ENCODE data around the gene TIMM8A. TPM values are rescaled to one million over a fixed set of nuclear protein-coding genes. Genes with fewer than 3 reads are reported as not detected.

TIMM8A gene
- 21.5 TPM for polyA plus RNA-seq (2012; ENCODE audit: low read depth, missing spikeins)

GRCh38 chrX:101348452-101349192, at the start of gene TIMM8A:
TSS of gene TIMM8A (minus strand) at chrX:101348742. CDS start at chrX:101348664, 78 bp downstream.
- FAIRE-seq (peak; percentile 98), DNase-seq (ENCODE audit: insufficient read length, low spot score) (peak; percentile 67)
- TF ChIP-seq POU2F2 (IDR thresholded peaks at IDR 0.05; ENCODE audit: low read depth, low read length) = 0 out of 2 replicates have a peak, but pooled peaks have one; percentile 34
- peak; percentile 66 for TF ChIP-seq TAF1 (IDR thresholded peaks at IDR 0.05; ENCODE audit: low read depth, low read length)
- peak; percentile 99 for TF ChIP-seq PAX5 (IDR thresholded peaks at IDR 0.05; ENCODE audit: insufficient read depth, low read length, severe bottlenecking)
- peak; percentile 81 for TF ChIP-seq POLR2A (IDR thresholded peaks at IDR 0.05; ENCODE audit: low read depth, low read length)
- TF ChIP-seq POLR2AphosphoS5 (IDR thresholded peaks at IDR 0.05; ENCODE audit: low read depth, low read length) = peak; percentile 85
- TF ChIP-seq SPI1 (IDR thresholded peaks at IDR 0.05; ENCODE audit: low read depth, low read length) = no peak

GRCh38 chrX:101397779-101398178, 49.2 kb upstream of the TIMM8A start:
- FAIRE-seq (no peak), DNase-seq (ENCODE audit: insufficient read length, low spot score) (no peak)
- TF ChIP-seq POLR2AphosphoS5 (IDR thresholded peaks at IDR 0.05; ENCODE audit: low read depth, low read length) (no peak), POU2F2 (IDR thresholded peaks at IDR 0.05; ENCODE audit: low read depth, low read length) (no peak), SPI1 (IDR thresholded peaks at IDR 0.05; ENCODE audit: low read depth, low read length) (no peak), TAF1 (IDR thresholded peaks at IDR 0.05; ENCODE audit: low read depth, low read length) (no peak), PAX5 (IDR thresholded peaks at IDR 0.05; ENCODE audit: insufficient read depth, low read length, severe bottlenecking) (no peak), POLR2A (IDR thresholded peaks at IDR 0.05; ENCODE audit: low read depth, low read length) (no peak)

GRCh38 chrX:101395789-101396188, 47.2 kb upstream of the TIMM8A start:
- peak; percentile 16 for FAIRE-seq
- DNase-seq (ENCODE audit: insufficient read length, low spot score) = no peak
- TF ChIP-seq SPI1 (IDR thresholded peaks at IDR 0.05; ENCODE audit: low read depth, low read length) (no peak), POLR2AphosphoS5 (IDR thresholded peaks at IDR 0.05; ENCODE audit: low read depth, low read length) (no peak), PAX5 (IDR thresholded peaks at IDR 0.05; ENCODE audit: insufficient read depth, low read length, severe bottlenecking) (no peak), POU2F2 (IDR thresholded peaks at IDR 0.05; ENCODE audit: low read depth, low read length) (no peak), TAF1 (IDR thresholded peaks at IDR 0.05; ENCODE audit: low read depth, low read length) (no peak), POLR2A (IDR thresholded peaks at IDR 0.05; ENCODE audit: low read depth, low read length) (no peak)

- DNase-seq (ENCODE audit: insufficient read length, low spot score) = no peak
- TF ChIP-seq PAX5 (IDR thresholded peaks at IDR 0.05; ENCODE audit: insufficient read depth, low read length, severe bottlenecking) (no peak), POU2F2 (IDR thresholded peaks at IDR 0.05; ENCODE audit: low read depth, low read length) (no peak), POLR2A (IDR thresholded peaks at IDR 0.05; ENCODE audit: low read depth, low read length) (no peak), TAF1 (IDR thresholded peaks at IDR 0.05; ENCODE audit: low read depth, low read length) (no peak), POLR2AphosphoS5 (IDR thresholded peaks at IDR 0.05; ENCODE audit: low read depth, low read length) (no peak), SPI1 (IDR thresholded peaks at IDR 0.05; ENCODE audit: low read depth, low read length) (no peak)
- no peak for FAIRE-seq
These were observed 45.8 kb upstream of the TIMM8A start for GRCh38 chrX:101394372-101394771.

- no peak for FAIRE-seq
- no peak for DNase-seq (ENCODE audit: insufficient read length, low spot score)
These were observed 45.2 kb upstream of the TIMM8A start for GRCh38 chrX:101393530-101394305.

GRCh38 chrX:101391831-101392230, 43.3 kb upstream of the TIMM8A start:
- no peak for DNase-seq (ENCODE audit: insufficient read length, low spot score)
- TF ChIP-seq POLR2A (IDR thresholded peaks at IDR 0.05; ENCODE audit: low read depth, low read length) = no peak
- TF ChIP-seq TAF1 (IDR thresholded peaks at IDR 0.05; ENCODE audit: low read depth, low read length) = no peak
- no peak for TF ChIP-seq POLR2AphosphoS5 (IDR thresholded peaks at IDR 0.05; ENCODE audit: low read depth, low read length)
- no peak for TF ChIP-seq POU2F2 (IDR thresholded peaks at IDR 0.05; ENCODE audit: low read depth, low read length)
- no peak for TF ChIP-seq SPI1 (IDR thresholded peaks at IDR 0.05; ENCODE audit: low read depth, low read length)
- no peak for TF ChIP-seq PAX5 (IDR thresholded peaks at IDR 0.05; ENCODE audit: insufficient read depth, low read length, severe bottlenecking)
- FAIRE-seq = peak; percentile 76

More at GRCh38 chrX:101393530-101394305, 45.2 kb upstream of the TIMM8A start:
- TF ChIP-seq POLR2AphosphoS5 (IDR thresholded peaks at IDR 0.05; ENCODE audit: low read depth, low read length) = no peak
- TF ChIP-seq SPI1 (IDR thresholded peaks at IDR 0.05; ENCODE audit: low read depth, low read length) = no peak
- TF ChIP-seq POLR2A (IDR thresholded peaks at IDR 0.05; ENCODE audit: low read depth, low read length) = no peak

- TF ChIP-seq POLR2A (IDR thresholded peaks at IDR 0.05; ENCODE audit: low read depth, low read length) (peak; percentile 98), PAX5 (IDR thresholded peaks at IDR 0.05; ENCODE audit: insufficient read depth, low read length, severe bottlenecking) (no peak), TAF1 (IDR thresholded peaks at IDR 0.05; ENCODE audit: low read depth, low read length) (peak; percentile 99), POU2F2 (IDR thresholded peaks at IDR 0.05; ENCODE audit: low read depth, low read length) (peak; percentile 85), SPI1 (IDR thresholded peaks at IDR 0.05; ENCODE audit: low read depth, low read length) (peak; percentile 91), POLR2AphosphoS5 (IDR thresholded peaks at IDR 0.05; ENCODE audit: low read depth, low read length) (peak; percentile 98)
- peak; percentile 85 for FAIRE-seq
- peak; percentile 35 for DNase-seq (ENCODE audit: insufficient read length, low spot score)
These were observed 42.4 kb upstream of the TIMM8A start, which contains the start of gene RPL36A for GRCh38 chrX:101390664-101391525. TSS of gene RPL36A (plus strand) at chrX:101391011. CDS start at chrX:101391044, 33 bp downstream.

- TF ChIP-seq TAF1 (IDR thresholded peaks at IDR 0.05; ENCODE audit: low read depth, low read length) = no peak
- TF ChIP-seq PAX5 (IDR thresholded peaks at IDR 0.05; ENCODE audit: insufficient read depth, low read length, severe bottlenecking) = no peak
- no peak for TF ChIP-seq POLR2AphosphoS5 (IDR thresholded peaks at IDR 0.05; ENCODE audit: low read depth, low read length)
- TF ChIP-seq POU2F2 (IDR thresholded peaks at IDR 0.05; ENCODE audit: low read depth, low read length) = no peak
- no peak for TF ChIP-seq POLR2A (IDR thresholded peaks at IDR 0.05; ENCODE audit: low read depth, low read length)
- no peak for TF ChIP-seq SPI1 (IDR thresholded peaks at IDR 0.05; ENCODE audit: low read depth, low read length)
- DNase-seq (ENCODE audit: insufficient read length, low spot score) (no peak), FAIRE-seq (no peak)
These were observed 40.1 kb upstream of the TIMM8A start for GRCh38 chrX:101388604-101389003.
